Stimulated activated CD8-positive, alpha-beta memory T cell treated with anti-CD3 and anti-CD28 coated beads, Interleukin-15, amount 100 ng/mL, for 1 hour (primary cell): Measurements from ENCODE around the gene PHYHD1.
A peak's percentile ranks its signal among the peaks of the same experiment; 100 is the strongest.

Experiments used
- DNase-seq: peaks from one replicate; pipeline ENCODE4 v3.0.0-alpha.2; 2020; ENCODE audit warnings: low read depth

PHYHD1 gene

DNA sequence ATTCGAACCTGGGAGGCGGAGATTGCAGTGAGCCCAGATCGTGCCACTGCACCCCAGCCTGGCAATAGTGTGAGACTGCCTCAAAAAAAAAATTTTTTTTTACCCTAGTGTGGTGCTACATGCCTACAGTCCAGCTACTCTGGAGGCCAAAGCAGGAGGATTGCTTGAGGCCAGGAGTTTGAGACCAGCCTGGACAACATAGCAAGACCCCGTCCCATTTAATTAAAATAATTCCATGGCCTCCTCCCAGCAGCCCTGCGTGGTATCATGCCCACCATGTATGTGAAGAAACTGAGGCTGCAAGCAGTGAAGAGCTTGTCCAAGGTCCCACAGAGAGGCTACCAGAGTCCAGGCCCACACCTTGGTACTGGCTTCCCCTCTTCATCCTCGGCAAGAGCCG, 19.4 kb upstream of the PHYHD1 start:
- DNase-seq, result no peak

DNA sequence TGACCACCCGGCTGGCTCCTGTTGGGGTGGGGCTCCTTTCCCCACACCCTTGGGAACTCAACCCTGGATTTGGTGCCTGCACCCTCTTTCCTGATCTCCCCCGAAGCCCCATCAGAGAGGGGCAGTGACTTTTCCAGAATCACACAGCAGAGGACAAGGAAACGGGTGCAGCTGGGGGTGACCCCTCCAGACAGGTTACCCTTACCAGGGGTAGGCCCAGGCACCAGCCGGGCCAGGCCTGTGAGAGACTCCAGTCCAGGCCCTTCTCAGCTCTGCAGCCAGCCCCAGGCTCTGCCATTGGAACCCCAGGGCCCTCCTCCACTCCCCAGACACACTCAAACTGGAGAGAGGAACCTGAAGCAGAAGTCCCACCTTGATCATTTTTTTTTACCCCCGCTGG, 19.0 kb upstream of the PHYHD1 start:
- DNase-seq, result no peak

DNA sequence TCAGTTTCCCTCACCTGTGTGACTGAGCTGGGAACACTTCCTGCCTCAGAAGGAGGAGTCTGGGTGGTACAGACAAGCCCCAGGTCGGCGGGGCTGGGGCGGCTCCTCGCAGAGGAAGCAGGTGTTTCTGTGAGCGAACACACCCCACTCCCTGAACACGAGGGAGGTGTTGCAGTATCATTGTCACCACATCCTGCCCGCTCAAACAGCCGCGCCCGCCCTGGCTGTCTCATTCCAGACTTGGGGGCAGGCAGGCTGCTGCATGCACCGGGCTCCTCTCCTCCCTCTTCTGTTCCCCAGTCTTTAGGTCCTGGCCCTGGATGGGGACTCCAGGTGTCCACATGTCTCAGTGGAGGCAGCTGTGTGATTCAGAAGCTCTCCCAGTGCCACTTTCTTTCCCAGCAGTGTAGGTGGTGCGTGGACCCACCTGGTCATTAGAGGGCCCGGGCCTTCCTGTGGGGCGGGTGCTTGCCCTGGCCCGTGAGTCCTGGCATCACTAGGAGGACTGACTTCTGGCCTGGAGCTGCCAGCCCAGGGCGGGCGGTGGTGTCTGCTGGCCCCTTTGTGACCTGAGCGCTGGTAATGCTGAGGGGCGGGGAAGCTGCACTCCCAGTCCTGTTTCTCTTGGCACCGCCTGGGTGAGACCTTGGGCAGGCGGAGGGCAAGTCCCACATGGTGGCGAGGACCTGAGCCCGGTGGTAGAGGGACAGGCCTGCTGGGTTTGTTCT, 18.3 kb upstream of the PHYHD1 start:
- peak; percentile 71 for DNase-seq

DNA sequence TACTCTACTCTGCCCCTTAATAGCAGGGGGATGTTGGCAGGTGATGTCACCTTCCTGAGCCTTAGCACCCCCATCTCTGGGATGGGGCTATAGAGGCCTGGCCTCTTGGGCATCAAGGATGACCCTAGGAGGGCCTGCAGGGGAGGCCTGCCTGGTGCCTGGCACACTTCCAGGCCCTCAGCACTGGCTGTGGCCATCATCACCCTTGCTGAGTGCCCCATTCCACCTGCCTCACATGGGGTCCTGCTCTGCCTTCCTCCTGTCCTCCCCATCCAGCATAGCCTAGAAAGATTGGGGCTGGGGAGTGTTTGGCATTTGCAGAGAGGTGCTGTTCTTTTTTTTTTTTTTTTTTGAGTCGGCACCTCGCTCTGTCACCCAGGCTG, 17.7 kb upstream of the PHYHD1 start:
- DNase-seq, result no peak

DNA sequence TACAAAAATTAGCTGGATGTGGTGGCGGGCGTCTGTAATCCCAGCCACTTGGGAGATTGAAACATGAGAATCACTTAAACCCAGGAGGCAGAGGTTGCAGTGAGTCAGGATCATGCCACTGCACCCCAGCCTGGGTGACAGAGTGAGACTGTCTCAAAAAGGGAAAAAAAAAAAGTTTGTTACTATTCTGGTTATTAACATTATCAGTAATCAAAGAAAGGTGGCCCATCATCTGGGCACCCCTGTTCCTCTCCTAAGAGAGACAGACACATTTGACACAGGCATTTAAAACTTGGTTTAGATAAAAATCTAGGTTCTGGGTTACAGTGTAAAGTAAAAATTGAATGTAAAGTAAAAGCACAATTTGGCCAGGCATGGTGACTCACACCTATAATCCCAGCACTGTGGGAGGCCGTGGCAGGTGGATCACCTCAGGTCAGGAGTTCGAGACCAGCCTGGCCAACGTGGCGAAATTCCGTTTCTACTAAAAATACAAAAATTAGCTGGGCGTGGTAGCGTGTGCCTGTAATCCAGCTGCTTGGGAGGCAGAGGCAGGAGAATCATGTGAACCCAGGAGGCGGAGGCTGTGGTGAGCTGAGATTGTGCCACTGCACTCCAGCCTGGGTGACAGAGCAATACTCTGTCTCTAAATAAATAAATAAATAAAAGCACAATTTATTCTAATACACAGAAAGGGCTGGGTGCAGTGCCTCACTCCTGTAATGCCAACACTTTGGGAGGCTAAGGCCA, 16.7 kb upstream of the PHYHD1 start:
- DNase-seq, result no peak

DNA sequence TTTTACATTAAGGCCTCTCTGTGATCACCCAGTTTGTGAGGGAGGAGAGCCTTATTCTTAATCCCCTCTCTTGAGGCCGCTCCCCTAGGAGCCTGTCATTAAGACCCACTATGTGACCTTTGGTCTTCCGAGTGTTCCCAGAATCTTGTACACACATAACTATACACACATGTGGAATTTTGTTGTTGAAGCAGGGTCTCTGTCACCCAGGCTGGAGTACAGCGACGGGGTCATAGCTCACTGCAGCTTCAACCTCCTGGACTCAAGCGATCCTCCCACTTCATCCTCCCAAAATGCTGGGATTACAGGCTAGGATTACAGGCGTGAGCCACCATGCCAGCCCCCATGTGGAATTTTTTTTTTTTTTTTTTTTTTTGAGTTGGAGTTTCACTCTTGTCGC, 14.8 kb upstream of the PHYHD1 start:
- no peak for DNase-seq

DNA sequence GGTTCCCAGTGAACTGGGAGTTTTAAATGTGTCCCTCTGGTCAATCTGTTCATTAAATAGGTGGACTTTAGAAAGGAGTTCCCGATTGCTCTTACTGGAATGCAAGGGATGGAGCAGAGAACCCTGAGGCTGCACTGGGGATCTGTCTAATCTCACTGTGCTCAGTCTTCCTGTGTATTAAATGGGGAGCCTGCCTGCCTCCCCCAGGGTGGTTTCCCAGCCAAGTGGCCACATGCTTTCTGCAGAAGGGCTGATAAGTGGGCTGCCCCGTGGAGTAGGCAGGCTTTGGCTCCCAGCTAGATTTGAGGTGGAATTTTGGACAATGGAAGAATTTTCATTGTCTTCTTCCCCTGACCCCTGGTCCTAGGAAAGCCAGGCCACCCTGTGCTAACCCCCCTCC, 14.0 kb upstream of the PHYHD1 start:
- no peak for DNase-seq

DNA sequence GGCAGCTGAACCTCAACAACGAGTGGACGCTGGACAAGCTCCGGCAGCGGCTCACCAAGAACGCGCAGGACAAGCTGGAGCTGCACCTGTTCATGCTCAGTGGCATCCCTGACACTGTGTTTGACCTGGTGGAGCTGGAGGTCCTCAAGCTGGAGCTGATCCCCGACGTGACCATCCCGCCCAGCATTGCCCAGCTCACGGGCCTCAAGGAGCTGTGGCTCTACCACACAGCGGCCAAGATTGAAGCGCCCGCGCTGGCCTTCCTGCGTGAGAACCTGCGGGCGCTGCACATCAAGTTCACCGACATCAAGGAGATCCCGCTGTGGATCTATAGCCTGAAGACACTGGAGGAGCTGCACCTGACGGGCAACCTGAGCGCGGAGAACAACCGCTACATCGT, 12.4 kb upstream of the PHYHD1 start:
- no peak for DNase-seq

DNA sequence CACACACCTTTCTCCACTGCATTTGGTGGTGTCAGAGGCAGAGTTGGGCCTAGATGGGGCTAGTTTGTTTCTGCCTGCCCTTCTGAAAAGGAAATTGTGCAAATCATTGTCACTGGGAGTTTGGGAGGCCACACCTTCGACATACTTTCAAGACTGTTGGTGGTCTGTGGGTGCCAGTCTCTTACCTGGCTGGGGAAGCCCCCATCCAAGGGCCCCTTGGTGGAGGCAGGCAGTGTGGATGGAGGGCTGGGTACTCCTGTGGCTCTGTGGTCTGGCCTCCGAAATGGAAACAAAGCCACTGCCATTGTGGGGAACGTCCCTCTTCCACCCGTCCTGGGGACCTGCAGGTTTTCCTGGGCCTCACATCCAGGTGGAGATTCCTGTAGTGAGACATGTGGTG, 10.9 kb upstream of the PHYHD1 start:
- no peak for DNase-seq

DNA sequence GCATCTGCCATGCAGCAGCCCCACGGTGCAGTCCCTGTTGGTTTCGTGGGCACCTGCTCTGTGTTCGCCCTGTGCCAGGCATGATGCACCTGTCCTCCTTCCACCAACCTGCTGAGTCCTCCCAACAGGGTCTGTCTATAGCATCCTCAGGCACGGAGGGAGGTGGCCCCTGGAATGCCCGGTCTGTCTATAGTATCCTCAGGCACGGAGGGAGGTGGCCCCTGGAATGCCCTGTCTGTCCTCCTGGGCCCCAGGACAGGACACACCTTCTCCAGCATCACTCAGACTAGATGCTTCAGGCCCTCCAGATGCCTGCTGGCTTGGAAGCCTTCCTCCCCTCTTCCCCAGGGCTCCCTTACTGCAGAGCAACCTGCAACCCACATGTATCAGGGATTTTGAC, 9.9 kb upstream of the PHYHD1 start:
- DNase-seq, result no peak

DNA sequence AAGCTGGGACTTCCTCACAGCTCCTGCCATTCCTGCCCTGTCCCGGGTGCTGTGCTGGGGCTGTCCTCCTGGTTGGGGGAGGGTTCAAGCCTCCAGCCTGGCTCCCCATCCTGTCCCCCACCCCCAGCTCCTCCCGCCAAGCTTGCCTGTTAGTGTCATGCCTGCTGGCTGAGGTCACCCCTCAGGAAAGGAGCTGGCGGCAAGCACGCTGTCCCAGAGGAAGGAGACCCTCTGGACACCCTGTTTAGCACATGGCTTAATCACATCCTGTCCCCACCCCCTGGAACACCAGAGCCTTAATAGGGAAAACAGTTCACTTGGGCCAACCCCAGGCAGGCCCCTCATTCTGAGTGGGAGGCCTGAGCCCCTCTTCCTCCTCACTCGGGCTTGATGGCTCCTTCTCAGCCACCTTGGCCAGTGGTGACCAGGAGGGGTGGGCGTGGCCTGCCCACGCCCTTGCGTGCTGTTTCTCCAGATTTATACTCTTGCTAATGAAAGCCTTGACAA, 9.2 kb upstream of the PHYHD1 start:
- no peak for DNase-seq

DNA sequence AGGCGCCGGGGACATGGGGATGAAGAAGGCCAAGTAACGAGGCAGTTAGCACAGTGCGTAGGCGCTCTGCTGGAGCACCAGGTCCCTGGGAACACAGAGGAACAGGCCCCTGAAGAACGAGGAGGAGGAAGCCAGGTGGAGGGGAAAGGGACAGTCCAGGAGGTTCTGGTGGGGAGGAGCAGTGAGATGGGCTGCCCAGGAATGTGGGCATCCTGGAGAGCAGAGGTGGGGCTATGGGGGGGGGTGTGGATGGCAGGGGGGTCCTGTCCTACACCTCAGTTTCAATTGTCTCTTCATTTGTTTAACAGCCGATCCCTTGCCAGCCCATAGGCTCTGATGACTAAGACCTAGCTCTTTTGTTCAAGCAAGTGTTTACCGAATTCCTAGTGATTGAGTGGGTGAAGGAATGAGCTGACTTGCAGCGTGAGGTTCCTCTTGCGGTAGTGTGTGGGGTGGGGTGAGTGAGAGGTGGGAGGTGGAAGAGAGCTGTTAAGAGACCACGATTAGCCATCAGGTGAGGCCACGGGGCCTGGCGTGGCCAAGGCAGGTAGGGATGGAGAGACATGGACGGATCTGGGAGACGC, 8.4 kb upstream of the PHYHD1 start:
- no peak for DNase-seq

DNA sequence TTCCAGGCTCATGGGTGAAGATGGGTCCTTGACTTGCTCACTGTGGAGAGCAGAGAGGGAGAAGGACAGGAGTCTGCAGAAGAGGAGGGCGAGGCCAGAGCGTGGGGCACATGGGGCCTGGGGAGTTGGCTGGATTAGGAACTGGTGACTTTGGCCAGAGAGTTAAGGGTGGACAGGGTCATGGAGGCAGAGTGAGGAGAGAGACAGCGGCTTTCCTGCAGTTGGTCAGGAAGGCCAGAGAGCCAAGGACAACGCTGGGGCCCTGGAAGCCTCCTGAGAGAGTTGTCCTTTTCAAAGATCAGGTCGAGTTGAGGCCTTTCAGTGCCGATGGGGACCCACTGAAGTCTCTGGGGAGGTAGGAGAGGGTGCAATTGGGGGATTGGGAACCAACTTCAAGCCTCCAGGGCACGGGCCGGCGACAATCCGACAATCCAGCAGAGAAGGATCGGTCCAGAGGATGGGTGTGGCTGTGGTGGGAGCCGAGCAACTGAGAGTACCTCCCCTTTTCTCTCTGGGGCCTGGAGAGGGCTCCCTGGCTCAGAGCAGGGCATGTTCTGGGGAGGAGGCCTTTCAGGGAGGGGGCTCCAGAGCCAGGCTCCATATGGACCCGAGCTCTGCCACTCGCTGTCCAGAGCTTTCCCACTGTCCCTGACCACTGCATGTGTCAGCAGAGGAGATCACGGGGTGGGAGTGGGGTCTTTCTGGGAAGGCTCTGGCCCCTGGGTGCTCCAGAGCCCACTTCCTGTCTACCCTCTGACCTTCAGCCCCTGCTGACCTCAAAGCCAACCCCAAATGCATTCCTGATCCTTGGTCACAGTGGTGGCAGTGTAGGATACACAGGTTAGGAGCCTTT, 7.5 kb upstream of the PHYHD1 start:
- DNase-seq, result no peak

DNA sequence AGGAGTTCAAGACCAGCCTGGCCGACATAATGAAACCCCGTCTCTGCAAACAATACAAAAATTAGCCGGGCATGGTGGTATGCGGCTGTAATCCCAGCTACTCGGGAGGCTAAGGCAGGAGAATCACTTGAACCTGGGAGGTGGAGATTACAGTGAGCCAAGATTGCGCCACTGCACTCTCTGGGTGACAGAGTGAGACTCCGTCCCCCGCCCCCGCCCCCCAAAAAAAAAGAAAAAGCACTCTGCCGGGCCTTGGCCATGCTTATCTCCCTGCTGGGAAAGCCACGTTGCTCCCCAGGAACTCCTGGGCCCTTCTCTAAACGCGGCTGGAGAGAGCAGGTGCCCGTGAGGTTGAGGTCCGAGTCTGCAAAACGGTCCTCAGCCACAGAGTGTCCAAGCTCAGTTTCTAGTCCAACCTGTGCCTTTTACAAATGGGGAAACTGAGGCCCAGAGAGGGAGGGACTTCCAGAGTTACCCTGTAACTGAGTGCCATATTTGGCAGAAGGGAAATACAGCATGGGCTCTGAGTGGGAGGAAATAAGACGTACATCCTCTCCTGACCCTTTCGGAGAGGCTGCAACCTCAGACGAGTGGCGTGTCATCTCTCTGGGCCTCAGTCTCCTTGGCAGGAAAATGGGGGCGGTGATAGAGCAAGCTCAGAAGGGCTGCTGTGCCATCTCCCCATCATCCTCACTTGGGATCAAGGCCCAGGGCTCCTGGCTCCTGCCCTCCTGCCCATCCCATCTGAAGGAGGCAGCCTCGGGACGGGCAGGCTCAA, 6.6 kb upstream of the PHYHD1 start:
- no peak for DNase-seq

DNA sequence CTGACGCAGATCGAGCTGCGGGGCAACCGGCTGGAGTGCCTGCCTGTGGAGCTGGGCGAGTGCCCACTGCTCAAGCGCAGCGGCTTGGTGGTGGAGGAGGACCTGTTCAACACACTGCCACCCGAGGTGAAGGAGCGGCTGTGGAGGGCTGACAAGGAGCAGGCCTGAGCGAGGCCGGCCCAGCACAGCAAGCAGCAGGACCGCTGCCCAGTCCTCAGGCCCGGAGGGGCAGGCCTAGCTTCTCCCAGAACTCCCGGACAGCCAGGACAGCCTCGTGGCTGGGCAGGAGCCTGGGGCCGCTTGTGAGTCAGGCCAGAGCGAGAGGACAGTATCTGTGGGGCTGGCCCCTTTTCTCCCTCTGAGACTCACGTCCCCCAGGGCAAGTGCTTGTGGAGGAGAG, 4.6 kb upstream of the PHYHD1 start:
- DNase-seq, result no peak

DNA sequence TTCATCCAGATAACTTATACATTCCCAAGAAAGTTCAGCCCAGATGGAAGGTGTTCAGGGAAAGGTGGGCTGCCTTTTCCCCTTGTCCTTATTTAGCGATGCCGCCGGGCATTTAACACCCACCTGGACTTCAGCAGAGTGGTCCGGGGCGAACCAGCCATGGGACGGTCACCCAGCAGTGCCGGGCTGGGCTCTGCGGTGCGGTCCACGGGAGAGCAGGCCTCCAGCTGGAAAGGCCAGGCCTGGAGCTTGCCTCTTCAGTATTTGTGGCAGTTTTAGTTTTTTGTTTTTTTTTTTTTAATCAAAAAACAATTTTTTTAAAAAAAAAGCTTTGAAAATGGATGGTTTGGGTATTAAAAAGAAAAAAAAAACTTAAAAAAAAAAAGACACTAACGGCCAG, 4.0 kb upstream of the PHYHD1 start:
- no peak for DNase-seq

DNA sequence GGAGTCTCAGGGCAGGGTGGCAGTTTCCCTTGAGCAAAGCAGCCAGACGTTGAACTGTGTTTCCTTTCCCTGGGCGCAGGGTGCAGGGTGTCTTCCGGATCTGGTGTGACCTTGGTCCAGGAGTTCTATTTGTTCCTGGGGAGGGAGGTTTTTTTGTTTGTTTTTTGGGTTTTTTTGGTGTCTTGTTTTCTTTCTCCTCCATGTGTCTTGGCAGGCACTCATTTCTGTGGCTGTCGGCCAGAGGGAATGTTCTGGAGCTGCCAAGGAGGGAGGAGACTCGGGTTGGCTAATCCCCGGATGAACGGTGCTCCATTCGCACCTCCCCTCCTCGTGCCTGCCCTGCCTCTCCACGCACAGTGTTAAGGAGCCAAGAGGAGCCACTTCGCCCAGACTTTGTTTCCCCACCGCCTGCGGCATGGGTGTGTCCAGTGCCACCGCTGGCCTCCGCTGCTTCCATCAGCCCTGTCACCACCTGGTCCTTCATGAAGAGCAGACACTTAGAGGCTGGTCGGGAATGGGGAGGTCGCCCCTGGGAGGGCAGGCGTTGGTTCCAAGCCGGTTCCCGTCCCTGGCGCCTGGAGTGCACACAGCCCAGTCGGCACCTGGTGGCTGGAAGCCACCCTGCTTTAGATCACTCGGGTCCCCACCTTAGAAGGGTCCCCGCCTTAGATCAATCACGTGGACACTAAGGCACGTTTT, 3.5 kb upstream of the PHYHD1 start:
- DNase-seq, result no peak

DNA sequence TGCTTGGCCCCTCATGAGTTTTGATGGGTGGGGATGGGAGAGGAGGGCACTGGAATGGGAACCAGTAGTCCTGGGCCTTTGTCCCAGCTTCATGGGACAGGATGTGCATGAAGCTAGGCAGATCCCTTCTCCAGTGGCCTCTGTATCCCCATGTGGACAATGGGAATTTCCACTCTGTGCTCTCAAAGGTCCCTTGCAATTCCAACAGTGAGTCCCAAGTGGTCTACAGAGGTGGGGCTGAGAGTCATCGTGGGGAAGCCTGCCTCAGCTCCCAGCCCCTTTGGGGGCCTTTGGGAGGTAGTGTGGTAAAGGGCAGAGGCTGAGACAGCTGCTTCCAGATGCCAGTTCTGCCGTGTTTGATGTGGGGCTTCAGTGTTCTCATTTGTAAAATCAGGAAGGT, 1.9 kb upstream of the PHYHD1 start:
- no peak for DNase-seq

DNA sequence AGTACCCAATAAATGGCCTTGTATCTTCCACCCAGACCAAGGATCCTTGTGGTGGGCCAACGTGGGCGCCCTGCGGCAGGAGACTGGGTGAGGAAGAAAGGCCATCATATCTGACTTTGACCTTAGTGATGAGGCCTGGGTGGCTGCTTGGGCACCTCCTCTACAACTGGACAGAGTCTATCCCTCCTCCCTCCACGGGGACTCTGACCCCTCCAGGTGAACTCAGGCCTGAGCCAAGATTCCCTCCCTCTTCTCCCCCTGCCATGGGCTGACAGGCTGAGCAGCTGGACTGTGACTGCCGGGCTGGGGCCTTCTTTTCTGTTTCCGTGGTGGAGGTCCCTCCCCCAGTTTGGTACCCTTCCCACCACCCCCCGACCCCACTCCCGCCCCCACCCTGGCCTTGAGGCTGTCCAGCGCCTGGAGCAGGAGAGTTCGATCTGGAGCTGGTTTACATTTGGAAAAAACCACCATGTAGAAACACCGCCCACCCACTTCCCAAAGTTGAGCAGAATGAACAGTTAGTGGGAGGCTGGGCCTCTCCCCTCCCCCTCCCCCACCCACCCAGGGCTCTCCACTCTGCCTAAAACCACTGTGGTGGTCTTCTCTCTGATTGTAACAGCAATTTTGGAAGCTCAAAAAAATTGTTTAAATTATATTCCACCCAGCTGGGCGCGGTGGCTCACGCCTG, 1.2 kb upstream of the PHYHD1 start:
- no peak for DNase-seq
